Endodermal cell (in vitro differentiated cells): ENCODE data around the gene NPEPL1. TPM values are rescaled to one million over a fixed set of nuclear protein-coding genes. Genes with fewer than 3 reads are reported as not detected.
A peak's percentile ranks its signal among the peaks of the same experiment; 100 is the strongest.

Source experiments
- DNase-seq: peaks from one replicate; pipeline ENCODE4 v3.0.0-alpha.2; 2017
- H3K27ac ChIP-seq: 2 replicates; pipeline ENCODE4 v1.5.1; 2013; ENCODE audit warnings: mild to moderate bottlenecking, low read depth, low read length, moderate library complexity
- H3K27me3 ChIP-seq: 2 replicates; pipeline ENCODE4 v1.6.1; 2013; ENCODE audit warnings: mild to moderate bottlenecking, low read length, moderate library complexity; ENCODE audit not compliant: insufficient read depth, control insufficient read depth, poor library complexity, severe bottlenecking
- H3K36me3 ChIP-seq: 2 replicates; pipeline ENCODE4 v1.7.0; 2013; ENCODE audit warnings: mild to moderate bottlenecking, low read length, moderate library complexity; ENCODE audit not compliant: control insufficient read depth, insufficient read depth
- H3K4me1 ChIP-seq: one replicate; pipeline ENCODE4 v1.7.0; 2013; ENCODE audit warnings: low read length; ENCODE audit not compliant: control insufficient read depth, insufficient read depth
- H3K4me3 ChIP-seq: 2 replicates; pipeline ENCODE4 v1.5.1; 2013; ENCODE audit warnings: mild to moderate bottlenecking, low read length, moderate library complexity
- H3K9ac ChIP-seq: 2 replicates; pipeline ENCODE4 v1.6.1; 2013; ENCODE audit warnings: mild to moderate bottlenecking, low read length, moderate library complexity; ENCODE audit not compliant: poor library complexity, severe bottlenecking; ENCODE audit errors: extremely low read depth
- H3K9me3 ChIP-seq: 2 replicates; pipeline ENCODE4 v1.6.1; 2013; ENCODE audit warnings: mild to moderate bottlenecking, low read length, moderate library complexity; ENCODE audit not compliant: control insufficient read depth
- H3K27ac Mint-ChIP-seq: 2 replicates; pipeline ENCODE4 v1.8.0; 2020; ENCODE audit warnings: mixed read lengths
- H3K27me3 Mint-ChIP-seq: 2 replicates; pipeline ENCODE4 v1.8.0; 2021; ENCODE audit warnings: mild to moderate bottlenecking, mixed read lengths; ENCODE audit not compliant: insufficient read depth
- H3K36me3 Mint-ChIP-seq: 2 replicates; pipeline ENCODE4 v1.8.0; 2020; ENCODE audit warnings: low read depth, mixed read lengths
- H3K4me1 Mint-ChIP-seq: 2 replicates; pipeline ENCODE4 v1.8.0; 2020; ENCODE audit warnings: mixed read lengths
- H3K4me3 Mint-ChIP-seq: 2 replicates; pipeline ENCODE4 v1.8.0; 2020; ENCODE audit warnings: mild to moderate bottlenecking, moderate library complexity, mixed read lengths
- H3K9me3 Mint-ChIP-seq: 2 replicates; pipeline ENCODE4 v1.8.0; 2020; ENCODE audit warnings: mild to moderate bottlenecking, mixed read lengths
- WGBS, 2 experiments: methylation state at CpG; one replicate each; pipeline versions ENCODE4 v1.1.5 to v1.1.7; 2013; ENCODE audit warnings: missing lambda C conversion rate in 2 of 2, mixed read lengths in 1 of 2; ENCODE audit not compliant: insufficient coverage in 1 of 2, insufficient read length in 1 of 2; 5-methylcytosine and 5-hydroxymethylcytosine counted together
- total RNA-seq, 2 donors: library from RNA; stranded (reverse); fragmentation: NEBNext Ultra II Directional in 1 of 2; extraction: Animal tissue kit (Norgen Biotek cat#: 25700) in 1 of 2; gene quantifications; 2 replicates in 1 of 2; 3 replicates in 1 of 2; pipeline ENCODE4 v1.2.1, GENCODE V29; 2021
- TF ChIP-seq, protein P1 (sequence below): fragments of 200-600 bp; sonication (generic); conservative IDR thresholded peaks from 2 replicates; pipeline ENCODE4 v1.5.0; 2021; ENCODE audit warnings: antibody characterized with exemption, mild to moderate bottlenecking

The NPEPL1 gene
- total RNA-seq, 2 donors from 2014 or later, result 52.9 to 72.8 TPM

DNA sequence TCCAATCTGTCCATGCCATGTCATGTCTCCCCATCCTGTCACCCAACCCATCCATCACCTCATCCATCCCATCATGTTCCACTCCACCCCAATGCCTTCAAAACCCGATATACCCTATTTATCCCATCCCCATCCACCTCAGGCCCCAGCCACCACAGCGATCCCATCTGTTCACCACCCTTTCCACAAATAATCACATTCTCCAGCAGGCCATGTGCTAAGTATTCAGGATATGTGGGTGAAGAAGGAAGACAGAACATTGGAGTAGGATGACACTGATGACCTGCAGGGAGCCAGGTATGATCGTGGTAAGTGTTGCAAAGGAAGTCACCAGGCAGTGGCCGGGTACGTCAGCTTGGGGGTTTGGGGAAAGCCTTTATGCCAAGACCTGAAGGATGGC is 48.8 kb downstream of the NPEPL1 start:
- Histone ChIP-seq H3K36me3 (no peaks in the 10 kb centered on the region), H3K27me3 (no peaks in the 10 kb centered on the region), H3K27ac (no peak overlapping the region), H3K4me3 (no peak overlapping the region), H3K9ac (no peak overlapping the region), H3K4me1 (no peaks in the 10 kb centered on the region), H3K9me3 (no peaks in the 10 kb centered on the region)
- no peaks in the 10 kb centered on the region for H3K4me1 Mint-ChIP-seq
- TF ChIP-seq, protein P1, sequence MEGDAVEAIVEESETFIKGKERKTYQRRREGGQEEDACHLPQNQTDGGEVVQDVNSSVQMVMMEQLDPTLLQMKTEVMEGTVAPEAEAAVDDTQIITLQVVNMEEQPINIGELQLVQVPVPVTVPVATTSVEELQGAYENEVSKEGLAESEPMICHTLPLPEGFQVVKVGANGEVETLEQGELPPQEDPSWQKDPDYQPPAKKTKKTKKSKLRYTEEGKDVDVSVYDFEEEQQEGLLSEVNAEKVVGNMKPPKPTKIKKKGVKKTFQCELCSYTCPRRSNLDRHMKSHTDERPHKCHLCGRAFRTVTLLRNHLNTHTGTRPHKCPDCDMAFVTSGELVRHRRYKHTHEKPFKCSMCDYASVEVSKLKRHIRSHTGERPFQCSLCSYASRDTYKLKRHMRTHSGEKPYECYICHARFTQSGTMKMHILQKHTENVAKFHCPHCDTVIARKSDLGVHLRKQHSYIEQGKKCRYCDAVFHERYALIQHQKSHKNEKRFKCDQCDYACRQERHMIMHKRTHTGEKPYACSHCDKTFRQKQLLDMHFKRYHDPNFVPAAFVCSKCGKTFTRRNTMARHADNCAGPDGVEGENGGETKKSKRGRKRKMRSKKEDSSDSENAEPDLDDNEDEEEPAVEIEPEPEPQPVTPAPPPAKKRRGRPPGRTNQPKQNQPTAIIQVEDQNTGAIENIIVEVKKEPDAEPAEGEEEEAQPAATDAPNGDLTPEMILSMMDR, result no peak
- WGBS, 2 experiments, result 84 to 86% methylated on average over 3 to 5 of the region's 5 CpGs
- peaks cover 7% of the 10 kb centered on the region for H3K9me3 Mint-ChIP-seq
- no peak overlapping the region for H3K4me3 Mint-ChIP-seq
- no peak for DNase-seq
- H3K27ac Mint-ChIP-seq, result no peak overlapping the region
- H3K27me3 Mint-ChIP-seq, result peaks cover 10% of the 10 kb centered on the region
- H3K36me3 Mint-ChIP-seq, result no peaks in the 10 kb centered on the region

DNA sequence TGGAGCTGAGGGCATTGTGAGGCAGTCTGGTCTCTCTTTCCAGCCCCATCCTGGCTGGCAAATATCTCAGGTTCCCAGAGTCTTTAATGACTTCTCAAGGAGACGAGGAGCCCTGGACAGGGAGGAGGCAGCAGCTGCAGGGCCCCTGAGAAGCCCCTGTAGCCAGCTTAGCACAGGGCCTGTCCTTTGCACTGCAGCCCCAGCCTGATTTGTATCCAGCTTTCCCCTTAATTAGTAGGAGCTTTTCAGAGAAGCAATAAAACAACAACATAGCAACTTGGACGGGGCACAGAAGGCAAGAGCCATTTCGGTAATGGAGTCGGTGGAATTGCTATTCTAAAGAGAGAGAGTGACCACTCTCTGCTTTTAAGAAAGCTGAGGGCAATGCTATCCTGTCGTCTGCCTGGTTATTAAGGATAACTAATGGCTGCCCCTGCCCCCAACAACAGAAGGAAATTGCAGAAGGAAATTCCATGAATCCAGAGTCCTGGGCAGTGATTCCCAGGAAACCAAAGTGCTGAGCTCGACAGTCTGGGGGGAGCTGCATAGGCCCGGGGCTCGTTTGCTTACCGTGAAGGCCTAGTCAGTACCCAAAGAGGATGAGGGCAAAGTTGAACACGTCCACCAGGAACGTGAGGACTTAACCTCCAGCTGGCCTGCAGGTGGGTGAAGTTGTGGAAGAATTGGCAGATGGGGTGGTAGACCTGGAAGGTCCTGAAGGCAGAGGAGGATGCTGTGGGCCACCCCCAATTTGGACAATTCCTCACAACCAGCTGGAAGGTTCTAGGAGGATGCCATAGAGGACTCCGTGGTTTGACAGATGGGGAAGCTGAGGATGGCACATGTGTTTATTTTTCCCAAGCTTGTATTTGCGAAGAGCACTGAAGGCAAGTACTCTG is 50.3 kb downstream of the NPEPL1 start:
- Mint-ChIP-seq H3K27ac (no peak overlapping the region), H3K9me3 (peaks cover 7% of the 10 kb centered on the region), H3K36me3 (no peaks in the 10 kb centered on the region), H3K4me1 (no peaks in the 10 kb centered on the region), H3K4me3 (no peak overlapping the region), H3K27me3 (peaks cover 18% of the 10 kb centered on the region)
- Histone ChIP-seq H3K4me3 (no peak overlapping the region), H3K9ac (no peak overlapping the region), H3K27ac (no peak overlapping the region), H3K4me1 (no peaks in the 10 kb centered on the region), H3K36me3 (no peaks in the 10 kb centered on the region), H3K27me3 (no peaks in the 10 kb centered on the region), H3K9me3 (no peaks in the 10 kb centered on the region)
- peak; percentile 36 for DNase-seq
- TF ChIP-seq, protein P1, result no peak
- WGBS, 2 experiments, result 87 to 91% methylated on average over 8 to 13 of the region's 13 CpGs

DNA sequence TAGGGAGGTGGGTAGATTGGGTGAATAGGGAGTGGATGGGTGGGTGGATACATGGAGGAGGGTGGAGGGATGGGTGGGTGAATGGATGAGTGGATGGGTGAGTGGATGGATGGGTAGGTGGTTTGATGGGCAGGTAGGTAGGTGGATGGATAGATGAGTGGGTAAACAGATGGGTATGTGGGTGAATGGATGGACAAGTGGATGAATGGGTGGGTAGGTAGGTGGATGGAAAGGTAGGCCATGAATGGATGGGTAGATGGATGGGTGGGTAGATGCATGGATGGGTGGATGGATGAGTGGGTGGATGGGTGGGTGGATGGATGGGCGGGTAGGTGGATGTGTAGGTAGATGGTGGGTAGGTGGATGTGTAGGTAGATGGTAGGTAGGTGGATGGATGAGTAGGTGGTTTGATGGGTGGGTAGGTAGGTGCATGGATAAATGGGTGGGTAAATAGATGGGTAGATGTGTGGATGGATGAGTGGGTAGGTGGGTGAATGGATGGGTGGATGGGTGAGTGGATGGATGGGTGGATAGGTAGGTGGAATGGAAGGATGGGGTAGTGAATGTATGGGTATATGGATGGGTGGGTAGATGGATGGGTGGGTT is 51.4 kb downstream of the NPEPL1 start:
- Histone ChIP-seq H3K27me3 (no peaks in the 10 kb centered on the region), H3K36me3 (no peaks in the 10 kb centered on the region), H3K9ac (no peak overlapping the region), H3K4me3 (no peak overlapping the region), H3K9me3 (no peaks in the 10 kb centered on the region), H3K4me1 (no peaks in the 10 kb centered on the region), H3K27ac (no peak overlapping the region)
- H3K4me1 Mint-ChIP-seq, result no peaks in the 10 kb centered on the region
- H3K9me3 Mint-ChIP-seq, result peaks cover 5% of the 10 kb centered on the region
- WGBS, 2 experiments, result 87% methylated on average over 1 of the region's 1 CpG; no CpG with 5 or more reads in 1 of the 2 experiments
- no peaks in the 10 kb centered on the region for H3K36me3 Mint-ChIP-seq
- no peak for DNase-seq
- H3K4me3 Mint-ChIP-seq, result no peak overlapping the region
- H3K27ac Mint-ChIP-seq, result no peak overlapping the region
- TF ChIP-seq, protein P1, result no peak
- peaks cover 20% of the 10 kb centered on the region for H3K27me3 Mint-ChIP-seq
